IMR-90 (cell line): ENCODE results near the gene ATP11B. TPM values are rescaled to one million over a fixed set of nuclear protein-coding genes. Genes with fewer than 3 reads are reported as not detected.

ENCODE experiments used
- ATAC-seq: fragments of 200-7000 bp; cut with Tn5 transposase; 2 replicates; pipeline ENCODE4 v1.9.1; 2020; ENCODE audit warnings: low read depth, mild to moderate bottlenecking, moderate library complexity
- BruUV-seq: library from RNA; stranded (reverse); fragments of 400-500 nt; replicated peaks from 2 replicates; lab custom pipeline; 2021; lab: Mats Ljungman, UMichigan
- CTCF ChIA-PET: fragments of 300-600 bp; formaldehyde crosslinking; extraction: SDS; loops from one replicate; lab custom pipeline; 2021; ENCODE audit warnings: antibody characterized with exemption; lab: Yijun Ruan, JAX
- POLR2A ChIA-PET: fragments of 300-600 bp; sonication (Branson Sonifier 250); formaldehyde crosslinking; loops from one replicate; lab custom pipeline; 2022; ENCODE audit warnings: antibody characterized with exemption; ENCODE audit not compliant: unreplicated experiment; lab: Charles Lee
- DNase-seq: peaks from one replicate; pipeline ENCODE4 v3.0.0; 2013
- H2AFZ ChIP-seq: replicated peaks from 2 replicates; pipeline ENCODE3; 2013; ENCODE audit warnings: low read length, mild to moderate bottlenecking; ENCODE audit not compliant: poor library complexity
- H2AK5ac ChIP-seq: 2 replicates; pipeline ENCODE4 v1.6.1; 2013; ENCODE audit warnings: low read depth, low read length, inconsistent platforms
- H2AK9ac ChIP-seq: replicated peaks from 2 replicates; pipeline ENCODE3; 2013; ENCODE audit warnings: mild to moderate bottlenecking, low read depth, low read length, moderate library complexity; ENCODE audit not compliant: poor library complexity
- H2BK120ac ChIP-seq: 2 replicates; pipeline ENCODE4 v1.6.1; 2013; ENCODE audit warnings: low read depth, low read length, inconsistent platforms
- H2BK15ac ChIP-seq: 3 replicates; pipeline ENCODE4 v1.6.1; 2013; ENCODE audit warnings: low read depth, low read length, inconsistent platforms
- H2BK20ac ChIP-seq: 2 replicates; pipeline ENCODE4 v1.6.1; 2013; ENCODE audit warnings: low read depth, mild to moderate bottlenecking, inconsistent platforms, low read length, moderate library complexity
- H2BK5ac ChIP-seq: 2 replicates; pipeline ENCODE4 v1.6.1; 2013; ENCODE audit warnings: mild to moderate bottlenecking, low read depth, low read length, inconsistent platforms; ENCODE audit not compliant: poor library complexity, severe bottlenecking
- H3K14ac ChIP-seq: replicated peaks from 2 replicates; pipeline ENCODE4 v1.6.1; 2013; ENCODE audit warnings: low read depth, low read length, inconsistent platforms
- H3K18ac ChIP-seq: 2 replicates; pipeline ENCODE4 v1.6.1; 2013; ENCODE audit warnings: low read depth, low read length, control low read depth
- H3K23ac ChIP-seq: 2 replicates; pipeline ENCODE4 v1.6.1; 2013; ENCODE audit warnings: low read depth, low read length, inconsistent platforms
- H3K27ac ChIP-seq: 2 replicates; pipeline ENCODE4 v1.5.1; 2013; ENCODE audit warnings: mild to moderate bottlenecking, control low read depth, low read length; ENCODE audit not compliant: insufficient read depth
- H3K27me3 ChIP-seq: 2 replicates; pipeline ENCODE4 v1.6.1; 2013; ENCODE audit warnings: low read length; ENCODE audit not compliant: control insufficient read depth, insufficient read depth
- H3K36me3 ChIP-seq: 2 replicates; pipeline ENCODE4 v1.6.1; 2013; ENCODE audit warnings: low read length, mixed read lengths; ENCODE audit not compliant: control insufficient read depth, insufficient read depth
- H3K4ac ChIP-seq: 2 replicates; pipeline ENCODE4 v1.6.1; 2013; ENCODE audit warnings: low read depth, low read length, inconsistent platforms
- H3K4me1 ChIP-seq: 2 replicates; pipeline ENCODE4 v1.6.1; 2013; ENCODE audit warnings: low read length, mixed read lengths; ENCODE audit not compliant: control insufficient read depth, insufficient read depth
- H3K4me2 ChIP-seq: 2 replicates; pipeline ENCODE4 v1.6.1; 2013; ENCODE audit warnings: low read depth, mild to moderate bottlenecking, control low read depth, low read length, moderate library complexity
- H3K4me3 ChIP-seq: 2 replicates; pipeline ENCODE4 v1.5.1; 2013; ENCODE audit warnings: low read depth, mild to moderate bottlenecking, control low read depth, low read length, moderate library complexity; ENCODE audit not compliant: insufficient read depth
- H3K56ac ChIP-seq: 2 replicates; pipeline ENCODE4 v1.6.1; 2013; ENCODE audit warnings: low read length, inconsistent platforms; ENCODE audit not compliant: insufficient read depth; ENCODE audit errors: extremely low read depth
- H3K79me1 ChIP-seq, 2 experiments: 2 replicates each; pipeline ENCODE4 v1.6.1; 2013; ENCODE audit warnings: low read length in 2 of 2, inconsistent platforms in 1 of 2, low read depth in 1 of 2
- H3K9ac ChIP-seq: 2 replicates; pipeline ENCODE4 v1.6.1; 2013; ENCODE audit warnings: low read depth, low read length, control low read depth
- H3K9me1 ChIP-seq: 2 replicates; pipeline ENCODE4 v1.6.1; 2013; ENCODE audit warnings: low read length, inconsistent platforms; ENCODE audit not compliant: insufficient read depth
- H3K9me3 ChIP-seq: 2 replicates; pipeline ENCODE4 v1.6.1; 2013; ENCODE audit warnings: low read length; ENCODE audit not compliant: control insufficient read depth, insufficient read depth
- H4K20me1 ChIP-seq: 2 replicates; pipeline ENCODE4 v1.6.1; 2013; ENCODE audit warnings: low read length, inconsistent platforms; ENCODE audit not compliant: insufficient read depth
- H4K5ac ChIP-seq: 2 replicates; pipeline ENCODE4 v1.6.1; 2013; ENCODE audit warnings: mild to moderate bottlenecking, low read depth, low read length, control low read depth
- H4K8ac ChIP-seq, 2 experiments: 2 replicates each; pipeline ENCODE4 v1.6.1; 2013; ENCODE audit warnings: low read depth in 2 of 2, low read length in 2 of 2, control low read depth in 1 of 2, inconsistent platforms in 1 of 2
- H4K91ac ChIP-seq: 2 replicates; pipeline ENCODE4 v1.6.1; 2013; ENCODE audit warnings: low read depth, low read length, inconsistent platforms; ENCODE audit not compliant: insufficient read depth
- CHD1 ChIP-seq: IDR thresholded peaks from 2 replicates; pipeline ENCODE4 v1.6.1; 2012; ENCODE audit warnings: low read depth, low read length, improper control_type of control experiment
- FOS ChIP-seq: fragments of 150-350 bp; IDR thresholded peaks from 2 replicates; pipeline ENCODE4 v1.6.1; 2016; ENCODE audit warnings: low read depth, low read length
- MXI1 ChIP-seq: IDR thresholded peaks from 2 replicates; pipeline ENCODE4 v1.6.1; 2012; ENCODE audit warnings: low read depth, mild to moderate bottlenecking, low read length, moderate library complexity, borderline replicate concordance
- RCOR1 ChIP-seq: IDR thresholded peaks from 2 replicates; pipeline ENCODE4 v1.6.1; 2012; ENCODE audit warnings: mild to moderate bottlenecking, low read length, improper control_type of control experiment; ENCODE audit not compliant: insufficient replicate concordance
- RFX5 ChIP-seq: IDR thresholded peaks from 2 replicates; pipeline ENCODE4 v1.8.0; 2012; ENCODE audit warnings: low read depth, mild to moderate bottlenecking, low read length, moderate library complexity
- USF2 ChIP-seq: fragments of 150-350 bp; IDR thresholded peaks from 2 replicates; pipeline ENCODE4 v1.6.1; 2017; ENCODE audit warnings: mild to moderate bottlenecking, antibody characterized with exemption, low read length, low read depth
- WGBS, 2 experiments: methylation state at CpG; one replicate each; pipeline versions ENCODE4 v1.1.5 to v1.1.7; 2013; ENCODE audit warnings: missing lambda C conversion rate in 2 of 2; ENCODE audit not compliant: insufficient read length in 1 of 2; ENCODE audit errors: extremely low coverage in 2 of 2; 5-methylcytosine and 5-hydroxymethylcytosine counted together
- dilution Hi-C: fragments of 300-500 bp; cut with HindIII; formaldehyde crosslinking; loops from one replicate; pipeline ENCODE4 v1.14.3; 2018; ENCODE audit warnings: low sequenced_read_pairs; ENCODE audit not compliant: unreplicated experiment
- in situ Hi-C: fragments of 300-500 bp; cut with MboI; formaldehyde crosslinking; loops from 3 replicates; pipeline ENCODE4 v1.14.3; 2019; ENCODE audit warnings: low sequenced_read_pairs, inconsistent platforms, mixed read lengths
- intact Hi-C: fragments of 100-400 bp; cut with micrococcal nuclease; formaldehyde crosslinking; loops from 2 replicates; pipeline ENCODE4 v1.10.0; 2022
- polyA plus RNA-seq, 3 experiments: library from polyadenylated mRNA; depleted of rRNA; stranded (reverse); fragments of >200 nt; gene quantifications; 2 replicates each; pipeline ENCODE4 v1.2.3, GENCODE V29; 2012; ENCODE audit warnings: low replicate concordance in 1 of 3
- total RNA-seq: library from RNA; depleted of rRNA; stranded (reverse); fragments of >200 nt; gene quantifications from 2 replicates; pipeline ENCODE4 v1.2.3, GENCODE V29; 2012
- TF ChIP-seq, protein P1 (sequence below): fragments of 150-350 bp; IDR thresholded peaks from 2 replicates; pipeline ENCODE4 v1.6.1; 2016; ENCODE audit warnings: low read depth, mild to moderate bottlenecking, low read length, moderate library complexity, borderline replicate concordance
- TF ChIP-seq, protein P2 (sequence below): conservative IDR thresholded peaks from 2 replicates; pipeline ENCODE4 v1.5.1; 2012; ENCODE audit warnings: mild to moderate bottlenecking, low read depth, low read length, improper control_type of control experiment

ATP11B gene
- total and polyA plus RNA-seq, 2 of the 4 experiments (the other 2 are of a cell fraction), result 10.0 to 39.6 TPM

DNA sequence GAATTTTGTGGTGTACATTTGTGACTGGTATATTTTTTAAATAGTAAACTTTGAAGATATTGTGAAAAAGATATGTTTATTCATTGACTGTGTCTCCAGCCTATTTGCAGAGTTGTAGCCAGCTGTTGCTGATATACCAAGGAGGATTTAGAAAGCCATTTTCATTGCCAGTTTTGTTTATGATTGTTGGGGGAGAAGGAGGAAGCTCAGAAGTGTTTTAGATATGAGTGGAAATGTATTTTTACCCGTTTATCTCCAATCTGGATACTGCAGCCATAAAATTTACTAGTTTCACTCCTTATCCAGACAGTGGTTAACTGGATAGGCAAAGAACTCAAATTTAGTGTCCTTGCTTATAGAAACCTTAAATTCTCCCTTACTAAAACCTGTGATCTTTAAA is 18.8 kb downstream of the ATP11B start:
- ChIA-PET CTCF (no interaction called here), POLR2A (no interaction called here)
- peaks cover 1% of the 10 kb centered on the region; the same call in 1 of the 2 replicates for H3K4me1 ChIP-seq
- H4K20me1 ChIP-seq, result peaks cover 28% of the 10 kb centered on the region; the same call in 1 of the 2 replicates
- no peaks in the 10 kb centered on the region for H3K9me3 ChIP-seq
- H3K27me3 ChIP-seq, result no peaks in the 10 kb centered on the region
- H3K4me3 ChIP-seq, result no peak overlapping the region
- in situ Hi-C loops, result no loop called here
- no peak overlapping the region for H2BK5ac ChIP-seq
- no peak overlapping the region for H2BK15ac ChIP-seq
- H3K36me3 ChIP-seq, result no peaks in the 10 kb centered on the region
- no TSS peak for BruUV-seq
- H3K9me1 ChIP-seq, result peaks cover 3% of the 10 kb centered on the region; the same call in 1 of the 2 replicates
- no peak overlapping the region for H3K56ac ChIP-seq
- intact Hi-C loops, result loop anchor here (10.0 kb wide), 1 partner anchor 283 kb away; the partner anchor contains the start of gene MCCC1
- no peak overlapping the region for H3K14ac ChIP-seq
- WGBS, 2 experiments, result no CpG with 5 or more reads among the region's 1 CpG
- no peak overlapping the region for H2AK5ac ChIP-seq
- H4K91ac ChIP-seq, result no peak overlapping the region
- no peak overlapping the region for H3K18ac ChIP-seq
- DNase-seq (peak; percentile 39), ATAC-seq (peak; percentile 66)
- H2AFZ ChIP-seq, result no peak overlapping the region
- H2BK20ac ChIP-seq, result no peak overlapping the region
- no peak overlapping the region for H2AK9ac ChIP-seq
- no peak overlapping the region for H4K5ac ChIP-seq
- dilution Hi-C loops, result no loop called here
- H3K27ac ChIP-seq, result no peak overlapping the region
- peaks cover 11 to 40% of the 10 kb centered on the region in 2 experiments; a peak in 3 of 4 replicates for H3K79me1 ChIP-seq
- H3K4me2 ChIP-seq, result peak overlapping the region; percentile 42
- no peak overlapping the region for H3K4ac ChIP-seq
- H3K23ac ChIP-seq, result no peak overlapping the region
- no peak overlapping the region for H4K8ac ChIP-seq
- no peak overlapping the region for H3K9ac ChIP-seq
- no peak overlapping the region for H2BK120ac ChIP-seq
- TF ChIP-seq RCOR1, result no peak
- TF ChIP-seq RFX5, result no peak
- TF ChIP-seq, protein P1, sequence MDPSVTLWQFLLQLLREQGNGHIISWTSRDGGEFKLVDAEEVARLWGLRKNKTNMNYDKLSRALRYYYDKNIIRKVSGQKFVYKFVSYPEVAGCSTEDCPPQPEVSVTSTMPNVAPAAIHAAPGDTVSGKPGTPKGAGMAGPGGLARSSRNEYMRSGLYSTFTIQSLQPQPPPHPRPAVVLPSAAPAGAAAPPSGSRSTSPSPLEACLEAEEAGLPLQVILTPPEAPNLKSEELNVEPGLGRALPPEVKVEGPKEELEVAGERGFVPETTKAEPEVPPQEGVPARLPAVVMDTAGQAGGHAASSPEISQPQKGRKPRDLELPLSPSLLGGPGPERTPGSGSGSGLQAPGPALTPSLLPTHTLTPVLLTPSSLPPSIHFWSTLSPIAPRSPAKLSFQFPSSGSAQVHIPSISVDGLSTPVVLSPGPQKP, result no peak
- TF ChIP-seq MXI1, result no peak
- no peak for TF ChIP-seq USF2
- TF ChIP-seq FOS, result no peak
- TF ChIP-seq CHD1, result no peak
- TF ChIP-seq, protein P2, sequence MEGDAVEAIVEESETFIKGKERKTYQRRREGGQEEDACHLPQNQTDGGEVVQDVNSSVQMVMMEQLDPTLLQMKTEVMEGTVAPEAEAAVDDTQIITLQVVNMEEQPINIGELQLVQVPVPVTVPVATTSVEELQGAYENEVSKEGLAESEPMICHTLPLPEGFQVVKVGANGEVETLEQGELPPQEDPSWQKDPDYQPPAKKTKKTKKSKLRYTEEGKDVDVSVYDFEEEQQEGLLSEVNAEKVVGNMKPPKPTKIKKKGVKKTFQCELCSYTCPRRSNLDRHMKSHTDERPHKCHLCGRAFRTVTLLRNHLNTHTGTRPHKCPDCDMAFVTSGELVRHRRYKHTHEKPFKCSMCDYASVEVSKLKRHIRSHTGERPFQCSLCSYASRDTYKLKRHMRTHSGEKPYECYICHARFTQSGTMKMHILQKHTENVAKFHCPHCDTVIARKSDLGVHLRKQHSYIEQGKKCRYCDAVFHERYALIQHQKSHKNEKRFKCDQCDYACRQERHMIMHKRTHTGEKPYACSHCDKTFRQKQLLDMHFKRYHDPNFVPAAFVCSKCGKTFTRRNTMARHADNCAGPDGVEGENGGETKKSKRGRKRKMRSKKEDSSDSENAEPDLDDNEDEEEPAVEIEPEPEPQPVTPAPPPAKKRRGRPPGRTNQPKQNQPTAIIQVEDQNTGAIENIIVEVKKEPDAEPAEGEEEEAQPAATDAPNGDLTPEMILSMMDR, result no peak
